ENCODE data around the gene HYAL3. TPM values are rescaled to one million over a fixed set of nuclear protein-coding genes. Genes with fewer than 3 reads are reported as not detected.

Gene HYAL3
- total and polyA plus RNA-seq, 2 of the 8 experiments (the other 6 are each of a cell fraction or from before 2014, with no cell fraction given): 3.2 to 12.2 TPM

GRCh38 chr3:50331364-50331907 is 32.2 kb upstream of the HYAL3 start:
- Histone ChIP-seq H4K5ac (ENCODE audit: insufficient read length, low read depth, low read length) (no peak overlapping the region), H2BK12ac (ENCODE audit: low read depth, low read length) (no peak overlapping the region), H3K27me3 (replicated peaks in 1 of 4; ENCODE audit: control insufficient read depth in 3 of 4, extremely low read depth in 1 of 4, insufficient read depth in 3 of 4, low read length in 3 of 4) (no peaks in the 10 kb centered on the region), H3K18ac (ENCODE audit: extremely low read depth, low read length) (no peak overlapping the region), H3K79me1 (ENCODE audit: low read depth, low read length) (peaks cover 11% of the 10 kb centered on the region; the same call in 1 of the 2 replicates), H2BK120ac (replicated peaks; ENCODE audit: low read depth, low read length) (no peak overlapping the region), H4K91ac (replicated peaks; ENCODE audit: insufficient read length, low read length) (no peak overlapping the region), H3K9me3 (ENCODE audit: insufficient read depth in 2 of 2, low read depth in 1 of 2, low read length in 1 of 2) (no peaks in the 10 kb centered on the region), H3K14ac (ENCODE audit: insufficient read length) (no peak overlapping the region), H4K8ac (ENCODE audit: extremely low read depth, insufficient read depth, low read length) (no peak overlapping the region), H2BK5ac (ENCODE audit: low read depth, low read length) (no peak overlapping the region), H2BK15ac (ENCODE audit: low read length) (no peak overlapping the region), H3K4me1 (replicated peaks in 1 of 4; ENCODE audit: control insufficient read depth in 3 of 4, insufficient read depth in 4 of 4, low read length in 3 of 4) (peaks cover 0 to 8% (median 6%) of the 10 kb centered on the region in 4 experiments; a peak in 3 of 7 replicates), H3K9ac (replicated peaks in 1 of 4; ENCODE audit: extremely low read depth in 1 of 4, low read depth in 3 of 4, low read length in 3 of 4) (no peak overlapping the region), H4K20me1 (replicated peaks in 1 of 2; ENCODE audit: control insufficient read depth in 1 of 2, insufficient read depth in 2 of 2, low read length in 2 of 2) (peaks cover 8 to 14% of the 10 kb centered on the region in 2 experiments), H2AFZ (ENCODE audit: low read length) (no peak overlapping the region), H3K23ac (ENCODE audit: insufficient read length) (no peak overlapping the region), H3K4me3 (ENCODE audit: extremely low read depth in 1 of 4, insufficient read depth in 2 of 4, low read depth in 3 of 4, low read length in 4 of 4) (no peak overlapping the region), H3K4me2 (ENCODE audit: insufficient read depth in 1 of 2, low read depth in 2 of 2, low read length in 2 of 2) (no peak overlapping the region), H3K27ac (ENCODE audit: low read depth, low read length) (no peak overlapping the region), H3K36me3 (ENCODE audit: control insufficient read depth in 2 of 4, insufficient read depth in 4 of 4, low read length in 3 of 4) (peaks cover 4 to 24% (median 20%) of the 10 kb centered on the region in 4 experiments; a peak in 7 of 8 replicates), H3K56ac (replicated peaks; ENCODE audit: insufficient read length, low read depth, low read length) (no peak overlapping the region), H2BK20ac (ENCODE audit: low read length) (no peak overlapping the region), H3K79me2 (ENCODE audit: control insufficient read depth in 1 of 2, insufficient read depth in 2 of 2, low read length in 2 of 2) (peaks cover 0 to 36% of the 10 kb centered on the region in 2 experiments; a peak in 2 of 4 replicates), H3K23me2 (ENCODE audit: low read depth, low read length) (peaks cover 14% of the 10 kb centered on the region), H2AK5ac (ENCODE audit: low read depth, low read length) (no peak overlapping the region), H3K4ac (replicated peaks; ENCODE audit: insufficient read length, low read depth, low read length) (no peak overlapping the region)
- WGBS, 2 experiments (ENCODE audit: extremely low coverage in 1 of 2, insufficient coverage in 1 of 2, insufficient read length in 1 of 2, insufficient replicate concordance in 2 of 2, low coverage in 1 of 2, low lambda C conversion rate in 2 of 2, missing lambda C conversion rate in 1 of 2): 94% methylated on average over 19 of the region's 19 CpGs; no CpG with 5 or more reads in 1 of the 2 experiments
- TF ChIP-seq TCF12 (IDR thresholded peaks at IDR 0.05; ENCODE audit: low read depth, low read length) (no peak), POLR2A (IDR thresholded peaks at IDR 0.05; ENCODE audit: control extremely low read depth in 1 of 2, low read depth in 2 of 2, low read length in 2 of 2) (no peak), TEAD4 (IDR thresholded peaks at IDR 0.05; ENCODE audit: low read depth, low read length) (no peak), SIX5 (IDR thresholded peaks at IDR 0.05; ENCODE audit: low read depth, low read length) (no peak), NANOG (IDR thresholded peaks at IDR 0.05; ENCODE audit: insufficient read depth, low read depth, low read length, poor library complexity, severe bottlenecking) (no peak), KDM5A (IDR thresholded peaks at IDR 0.05; ENCODE audit: low read length) (no peak), MAFK (IDR thresholded peaks at IDR 0.05; ENCODE audit: low read depth, low read length) (no peak)
- POLR2A ChIA-PET (ENCODE audit: partially characterized antibody): interaction anchor here (0.8 to 6.4 kb wide), 4 partner anchors 9 to 36 kb away, joined by 3 to 36 read pairs (median 10); partner anchors contain the start of genes HYAL2 and RASSF1
- CTCF ChIA-PET (ENCODE audit: partially characterized antibody): interaction anchor here (1.1 to 1.5 kb wide), 3 partner anchors 10 to 16 kb away, joined by 3 to 4 read pairs (median 3); partner anchors contain the start of gene RASSF1
- FAIRE-seq: no peak
- no peak for DNase-seq (ENCODE audit: low read depth in 1 of 2, low spot score in 2 of 2)

Data from H1 (cell line).